Prostate gland (tissue), 2 donors: ENCODE measurements around the gene SYTL1.

Experiments used
- CTCF ChIP-seq, 4 experiments: fragments of 200-600 bp in 2 of 4; fragments of 450-650 bp in 2 of 4; sonication (generic) in 2 of 4; IDR thresholded peaks; 1 replicate in 3 of 4; 2 replicates in 1 of 4; pipeline ENCODE4 v1.5.1; 2016 to 2019; ENCODE audit warnings: antibody characterized with exemption in 4 of 4, mild to moderate bottlenecking in 2 of 4, moderate library complexity in 2 of 4
- POLR2A ChIP-seq: fragments of 450-650 bp; IDR thresholded peaks from one replicate; pipeline ENCODE4 v1.6.1; 2016; ENCODE audit warnings: antibody characterized with exemption, mild to moderate bottlenecking

DNA sequence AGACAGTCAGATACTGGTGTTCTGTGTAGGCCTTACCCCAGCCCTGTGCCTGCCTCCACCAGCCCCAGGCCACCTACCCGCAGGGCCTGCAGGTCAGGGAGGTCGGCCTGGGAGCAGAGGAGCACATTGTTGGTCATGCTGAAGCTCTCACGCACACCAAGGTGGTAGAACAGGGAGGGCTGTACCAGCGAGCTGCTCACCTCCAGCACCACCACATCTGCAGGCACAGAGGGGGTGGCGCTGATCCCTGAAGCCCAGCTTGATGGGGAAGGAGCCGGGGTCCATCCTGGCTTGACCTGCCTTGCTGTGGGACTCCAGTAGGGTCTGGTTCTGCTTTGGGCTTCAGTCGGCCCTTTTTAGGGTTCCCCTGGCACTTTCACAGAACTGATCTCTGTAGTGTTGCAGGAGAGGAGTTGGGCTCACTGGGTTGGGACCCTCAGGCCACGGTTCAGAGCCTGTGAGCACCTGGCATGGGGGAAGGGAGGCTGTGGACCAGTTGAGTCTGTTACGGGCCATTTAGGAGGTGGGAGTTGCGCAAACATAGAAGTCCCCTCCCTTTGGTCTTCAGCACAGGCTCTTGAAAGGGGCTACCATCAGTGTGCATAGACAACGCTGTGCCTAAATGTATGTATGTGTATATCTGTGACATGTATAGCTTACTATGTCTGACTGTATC, 23.0 kb downstream of the SYTL1 start:
- TF ChIP-seq CTCF (IDR thresholded peaks at IDR 0.05) (no peak), POLR2A (no peak)
